Heart left ventricle (tissue), 16 donors: ENCODE data around the gene MRPL9. TPM values are rescaled to one million over a fixed set of nuclear protein-coding genes. Genes with fewer than 3 reads are reported as not detected.

Source experiments
- ATAC-seq, 4 donors: fragments of 200-7000 bp; cut with Tn5 transposase; one replicate each; pipeline ENCODE4 v1.9.1; 2020 to 2022; ENCODE audit warnings: moderate library complexity in 4 of 4, mild to moderate bottlenecking in 3 of 4, moderate number of reproducible peaks in 1 of 4
- DNase-seq, 5 donors: peaks; one replicate each; pipeline ENCODE4 v3.0.0-alpha.2; 2020
- H3K27ac ChIP-seq, 12 donors: fragments of 200-600 bp; sonication (generic) in 4 of 12; one replicate each; pipeline versions ENCODE4 v1.5.0 to v1.8.0; 2016 to 2022; ENCODE audit warnings: mild to moderate bottlenecking in 2 of 12
- H3K27me3 ChIP-seq, 9 donors: fragments of 200-600 bp; sonication (generic) in 2 of 9; one replicate each; pipeline versions ENCODE4 v1.5.1 to v1.8.0; 2016 to 2022; ENCODE audit warnings: mild to moderate bottlenecking in 3 of 9
- H3K36me3 ChIP-seq, 9 donors: fragments of 200-600 bp; sonication (generic) in 2 of 9; one replicate each; pipeline versions ENCODE4 v1.5.0 to v1.8.0; 2018 to 2022; ENCODE audit warnings: mild to moderate bottlenecking in 2 of 9
- H3K4me1 ChIP-seq, 12 donors: fragments of 200-600 bp; sonication (generic) in 4 of 12; one replicate each; pipeline versions ENCODE4 v1.5.0 to v1.8.0; 2016 to 2022; ENCODE audit warnings: mild to moderate bottlenecking in 3 of 12
- H3K4me3 ChIP-seq, 12 donors: fragments of 200-600 bp; sonication (generic) in 4 of 12; one replicate each; pipeline versions ENCODE4 v1.5.0 to v1.8.0; 2017 to 2022; ENCODE audit warnings: mild to moderate bottlenecking in 9 of 12, moderate library complexity in 4 of 12
- H3K9me3 ChIP-seq, 12 donors: fragments of 200-600 bp; sonication (generic) in 4 of 12; one replicate each; pipeline versions ENCODE4 v1.5.0 to v1.8.0; 2016 to 2022; ENCODE audit warnings: mild to moderate bottlenecking in 1 of 12
- POLR2A ChIP-seq, 2 donors: fragments of 450-650 bp; IDR thresholded peaks; one replicate each; pipeline ENCODE4 v1.6.1; 2017; ENCODE audit warnings: antibody characterized with exemption in 2 of 2, mild to moderate bottlenecking in 2 of 2, moderate library complexity in 2 of 2
- WGBS, 4 donors: extraction: QIAGEN DNeasy Blood & Tissue Kit in 2 of 4; methylation state at CpG; one replicate each; pipeline versions ENCODE4 v1.1.5 to v1.1.7; 2013 to 2018; 5-methylcytosine and 5-hydroxymethylcytosine counted together
- intact Hi-C, 10 donors: fragments of 100-400 bp; cut with DNase I; formaldehyde crosslinking; loops; one replicate each; pipeline versions ENCODE4 v1.11.1 to v1.14.2; 2022
- polyA plus RNA-seq, 2 donors: library from polyadenylated mRNA; stranded (reverse); fragments of 200-250 nt; gene quantifications; one replicate each; pipeline ENCODE4 v1.2.3, GENCODE V29; 2013
- total RNA-seq, 9 donors: library from RNA; depleted of rRNA in 2 of 9; stranded (reverse); fragments of >200 nt in 2 of 9; fragmentation: NEBNext Ultra II Directional in 3 of 9; extraction: Animal tissue kit (Norgen Biotek cat#: 25700) in 3 of 9; gene quantifications; one replicate each; pipeline versions ENCODE4 v1.1.0 to v1.2.4, GENCODE V29; 2016 to 2023
- TF ChIP-seq, protein P1 (sequence below), 12 donors: fragments of 200-600 bp; sonication (generic) in 4 of 12; IDR thresholded peaks; one replicate each; pipeline versions ENCODE4 v1.5.0 to v1.8.0; 2018 to 2022; ENCODE audit warnings: antibody characterized with exemption in 12 of 12, mild to moderate bottlenecking in 5 of 12
- donor health status: ischemic (EF 13 %, LVEDD 7.1; RV severe dilation, severe dysfunction).
- donor health status: healthy with polysubstance abuse.
- donor health status: DM: no; HTN: yes; CAD: no.
- donor health status: DM: no; HTN: no; CAD: no.
- donor health status: ischemic (EF 25% LVEDD 6.9; RV normal size, moderate dysfunction).
- donor health status: ischemic (EF 25% LVEDD 5.7; RV mildly dilated, moderate dysfunction).
- donor health status: healthy.
- donor health status: DM: yes; HTN: yes; CAD: no.
- donor health status: ischemic (EF 35%, LVEDD 5.7; RV mildly dilated, moderate dysfunction).
- donor health status: nonischemic (EF 11% LVEDD 7.7; RV severe dilation, severe dysfunction).
- donor health status: DM: yes; HTN: yes; CAD: no.
- donor health status: PGD.
- donor health status: ischemic (EF 29% LVEDD 5.4; RV normal size, mild dysfunction).
- donor health status: nonischemic (EF 23%, LVEDD 6.1; RV moderate dilation, normal function).

Gene MRPL9
- total and polyA plus RNA-seq, 11 donors, result 35.8 to 57.9 (median 46.3) TPM

DNA sequence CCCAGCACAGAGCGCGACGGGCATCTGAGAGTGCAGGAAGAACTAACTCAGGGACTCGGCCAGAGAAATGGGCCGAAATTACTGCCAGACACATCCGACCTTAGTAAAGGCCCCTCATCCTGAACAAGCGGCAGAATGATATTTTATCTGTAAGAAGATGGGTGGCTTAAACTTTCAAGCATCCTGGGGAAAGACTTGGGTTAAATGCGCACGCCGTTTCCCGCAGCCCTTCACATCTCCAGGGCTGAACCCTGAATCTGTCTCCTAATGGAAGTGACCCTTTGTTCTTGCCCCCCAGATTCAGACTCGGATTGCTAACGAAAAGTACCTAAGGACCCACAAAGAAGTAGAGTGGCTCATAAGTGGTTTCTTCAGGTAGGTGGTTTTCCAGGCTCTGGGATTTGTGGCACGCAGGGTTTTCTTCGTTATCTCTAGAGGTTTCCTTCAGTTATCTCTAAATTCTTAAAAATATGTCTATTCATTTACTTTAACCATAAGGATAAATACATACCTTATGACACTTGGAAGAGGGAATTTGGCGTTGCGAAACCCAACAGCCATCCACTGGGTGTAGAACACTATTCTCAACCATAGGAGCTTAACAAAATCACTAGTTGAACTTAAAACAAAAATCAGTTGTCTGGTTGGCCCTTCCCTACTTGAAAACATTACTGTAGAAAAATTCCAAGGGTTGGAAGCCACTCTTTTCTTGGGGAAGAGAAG is 41.3 kb downstream of the MRPL9 start:
- DNase-seq (no peak), ATAC-seq (no peak)
- intact Hi-C loops, result no loop called here
- H3K27me3 ChIP-seq, result peaks cover 0 to 30% (median 0%) of the 10 kb centered on the region in 9 donors
- H3K36me3 ChIP-seq, result no peaks in the 10 kb centered on the region
- H3K9me3 ChIP-seq, result no peaks in the 10 kb centered on the region
- WGBS, 4 donors, result 28 to 40% (median 30%) methylated on average over 17 of the region's 17 CpGs
- H3K27ac ChIP-seq, result peak overlapping the region in 3 of 12 donors; percentile 69 to 85 (median 76)
- peak overlapping the region; percentile 27 to 74 (median 58) for H3K4me3 ChIP-seq
- H3K4me1 ChIP-seq, result peaks cover 0 to 47% (median 29%) of the 10 kb centered on the region in 12 donors
- no peak for TF ChIP-seq POLR2A (IDR thresholded peaks at IDR 0.05)
- TF ChIP-seq, protein P1, sequence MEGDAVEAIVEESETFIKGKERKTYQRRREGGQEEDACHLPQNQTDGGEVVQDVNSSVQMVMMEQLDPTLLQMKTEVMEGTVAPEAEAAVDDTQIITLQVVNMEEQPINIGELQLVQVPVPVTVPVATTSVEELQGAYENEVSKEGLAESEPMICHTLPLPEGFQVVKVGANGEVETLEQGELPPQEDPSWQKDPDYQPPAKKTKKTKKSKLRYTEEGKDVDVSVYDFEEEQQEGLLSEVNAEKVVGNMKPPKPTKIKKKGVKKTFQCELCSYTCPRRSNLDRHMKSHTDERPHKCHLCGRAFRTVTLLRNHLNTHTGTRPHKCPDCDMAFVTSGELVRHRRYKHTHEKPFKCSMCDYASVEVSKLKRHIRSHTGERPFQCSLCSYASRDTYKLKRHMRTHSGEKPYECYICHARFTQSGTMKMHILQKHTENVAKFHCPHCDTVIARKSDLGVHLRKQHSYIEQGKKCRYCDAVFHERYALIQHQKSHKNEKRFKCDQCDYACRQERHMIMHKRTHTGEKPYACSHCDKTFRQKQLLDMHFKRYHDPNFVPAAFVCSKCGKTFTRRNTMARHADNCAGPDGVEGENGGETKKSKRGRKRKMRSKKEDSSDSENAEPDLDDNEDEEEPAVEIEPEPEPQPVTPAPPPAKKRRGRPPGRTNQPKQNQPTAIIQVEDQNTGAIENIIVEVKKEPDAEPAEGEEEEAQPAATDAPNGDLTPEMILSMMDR (IDR thresholded peaks at IDR 0.05), result no peak

DNA sequence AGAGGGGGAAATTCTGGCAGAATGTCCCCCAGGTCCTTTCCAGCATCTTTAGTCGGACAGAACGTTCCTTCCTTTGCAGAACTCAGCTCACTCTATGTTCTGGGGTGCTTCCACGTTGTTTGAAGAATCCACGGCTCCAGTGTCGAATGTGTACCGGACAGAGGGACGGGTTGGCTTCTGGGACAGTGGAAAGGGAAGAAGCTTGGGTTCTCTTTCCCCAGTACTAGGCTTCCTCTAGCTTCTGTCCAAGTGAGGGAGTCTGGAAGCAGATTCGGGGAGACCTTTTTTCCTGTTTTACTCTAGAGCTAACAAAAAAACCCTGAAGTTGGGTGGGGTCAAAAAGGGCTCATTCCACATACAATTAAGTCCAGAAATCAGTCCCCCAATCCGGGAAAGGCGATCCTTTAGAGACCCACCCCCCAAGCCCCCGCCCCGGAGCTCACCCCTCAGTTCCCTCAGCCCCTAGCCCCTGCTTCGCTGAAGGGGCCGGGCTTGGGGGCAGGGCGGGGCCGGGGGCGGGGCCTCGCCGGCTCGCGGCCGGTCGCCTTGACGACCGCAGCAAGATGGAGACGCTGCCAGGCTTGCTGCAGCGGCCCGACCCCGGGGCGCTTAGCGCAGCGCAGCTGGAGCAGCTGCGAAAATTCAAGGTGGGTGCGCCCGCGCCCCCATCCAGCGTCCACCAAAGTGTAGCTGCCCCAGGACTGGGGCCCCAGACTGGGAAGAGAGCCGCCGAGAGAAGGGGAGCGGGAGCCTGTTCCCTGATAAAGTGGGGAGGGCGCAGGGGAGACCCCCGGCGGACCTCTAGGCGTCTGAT is 42.1 kb downstream of the MRPL9 start, which contains the start of gene RIIAD1:
Gene RIIAD1 (plus strand): TSS at position 549 of the 814 bp plus-strand sequence. CDS start 15 bp downstream, at position 564.
- ATAC-seq, result peak; percentile 50 to 88 (median 84)
- 2 to 6% (median 4%) methylated on average over 18 to 44 of the region's 44 CpGs for WGBS, 4 donors
- H3K9me3 ChIP-seq, result no peaks in the 10 kb centered on the region
- no peak for TF ChIP-seq POLR2A (IDR thresholded peaks at IDR 0.05)
- TF ChIP-seq, protein P1 (IDR thresholded peaks at IDR 0.05), result peak in 2 of 12 donors; percentile 32 to 37
- peak within 1 kb of the TSS; percentile 55 to 89 (median 74) for H3K27ac ChIP-seq
- intact Hi-C loops, result no loop called here
- peak within 1 kb of the TSS; percentile 27 to 74 (median 58) for H3K4me3 ChIP-seq
- peaks cover 0 to 53% (median 33%) of the 10 kb centered on the region in 12 donors for H3K4me1 ChIP-seq
- DNase-seq, result peak; percentile 20 to 74 (median 45)
- no peaks in the 10 kb centered on the region for H3K36me3 ChIP-seq
- H3K27me3 ChIP-seq, result peaks cover 0 to 37% (median 4%) of the 10 kb centered on the region in 9 donors

DNA sequence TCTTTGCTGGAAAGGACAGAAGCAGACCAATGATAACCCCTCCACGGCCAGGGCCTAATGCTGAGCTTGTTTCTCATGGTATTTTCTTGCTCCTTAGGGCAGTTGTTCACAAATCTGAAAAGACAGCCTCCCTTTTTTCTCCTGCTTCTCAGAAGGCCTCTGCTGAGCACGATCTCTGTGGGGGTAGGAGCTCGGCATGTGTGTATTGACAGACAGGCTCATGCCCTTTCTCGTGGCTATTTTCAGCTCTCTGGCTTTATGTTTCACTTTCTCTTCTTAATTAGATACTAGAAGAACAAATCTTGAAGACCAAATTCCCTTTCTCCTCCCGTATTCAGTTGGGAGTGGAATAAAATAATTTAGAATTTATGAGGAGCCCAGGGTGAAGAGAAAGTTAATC is 42.7 kb downstream of the MRPL9 start:
- Histone ChIP-seq H3K27me3 (peaks cover 0 to 42% (median 7%) of the 10 kb centered on the region in 9 donors), H3K27ac (peak overlapping the region; percentile 55 to 89 (median 74)), H3K36me3 (no peaks in the 10 kb centered on the region), H3K4me3 (peak overlapping the region in 11 of 12 donors; percentile 27 to 74 (median 58)), H3K9me3 (no peaks in the 10 kb centered on the region), H3K4me1 (peaks cover 0 to 53% (median 33%) of the 10 kb centered on the region in 12 donors)
- intact Hi-C loops, result no loop called here
- 4 to 15% (median 7%) methylated on average over 5 of the region's 5 CpGs for WGBS, 4 donors
- ATAC-seq (peak in 3 of 4 donors; percentile 67 to 77 (median 74)), DNase-seq (peak in 2 of 5 donors; percentile 29 to 48)
- TF ChIP-seq POLR2A (IDR thresholded peaks at IDR 0.05), result no peak
- TF ChIP-seq, protein P1 (IDR thresholded peaks at IDR 0.05), result no peak
